HEK293 (cell line): Measurements from ENCODE around the gene ETHE1.

Experiments used
- CTCF ChIA-PET: fragments of 350-600 bp; formaldehyde crosslinking; extraction: SDS; loops from one replicate; lab custom pipeline; 2021; ENCODE audit warnings: antibody characterized with exemption; lab: Yijun Ruan, JAX
- POLR2A ChIA-PET: fragments of 300-600 bp; formaldehyde crosslinking; extraction: SDS; loops from one replicate; lab custom pipeline; 2020; ENCODE audit warnings: antibody characterized with exemption, inconsistent platforms; lab: Yijun Ruan, JAX
- H3K27ac ChIP-seq: fragments of 200-500 bp; sonication (Bioruptor generic); 2 replicates; pipeline ENCODE4 v1.5.1; 2014; ENCODE audit warnings: low read depth, low read length, control low read depth, inconsistent platforms; ENCODE audit errors: extremely low read depth
- H3K36me3 ChIP-seq, 2 experiments: fragments of 200-500 bp in 1 of 2; sonication (Bioruptor generic) in 1 of 2; 1 replicate in 1 of 2; 2 replicates in 1 of 2; pipeline ENCODE4 v1.5.1; 2014 to 2017; ENCODE audit warnings: inconsistent platforms in 2 of 2, low read length in 2 of 2; ENCODE audit not compliant: control insufficient read depth in 2 of 2, insufficient read depth in 1 of 2
- H3K4me1 ChIP-seq: fragments of 200-500 bp; sonication (Bioruptor generic); 2 replicates; pipeline ENCODE4 v1.5.1; 2014; ENCODE audit warnings: mild to moderate bottlenecking, low read length, inconsistent platforms; ENCODE audit not compliant: control insufficient read depth, insufficient read depth
- H3K4me3 ChIP-seq: 2 replicates; pipeline ENCODE4 v1.5.1; 2011; ENCODE audit warnings: low read depth, mild to moderate bottlenecking, control low read depth, low read length, moderate library complexity
- H3K9me3 ChIP-seq: fragments of 200-500 bp; sonication (Bioruptor generic); 2 replicates; pipeline ENCODE4 v1.5.1; 2014; ENCODE audit warnings: low read depth, low read length, inconsistent platforms; ENCODE audit not compliant: control insufficient read depth, insufficient read depth
- BCL11B ChIP-seq: fragments of 450-650 bp; formaldehyde crosslinking; IDR thresholded peaks from 2 replicates; pipeline ENCODE4 v1.5.1; 2016; ENCODE audit warnings: low read depth, missing biosample characterization, missing genetic modification characterization
- HOXC10 ChIP-seq: sonication (generic); formaldehyde crosslinking; IDR thresholded peaks from 2 replicates; pipeline ENCODE4 v1.8.1; 2023; ENCODE audit warnings: mild to moderate bottlenecking, missing genetic modification reagents
- KLF9 ChIP-seq: fragments of 450-650 bp; formaldehyde crosslinking; IDR thresholded peaks from 2 replicates; pipeline ENCODE4 v1.5.1; 2016; ENCODE audit warnings: missing biosample characterization, missing genetic modification characterization, low read depth
- PRDM1 ChIP-seq: fragments of 450-650 bp; formaldehyde crosslinking; IDR thresholded peaks from 2 replicates; pipeline ENCODE4; 2016; ENCODE audit warnings: missing biosample characterization, missing genetic modification characterization
- PRDM10 ChIP-seq: fragments of 450-650 bp; formaldehyde crosslinking; IDR thresholded peaks from 2 replicates; pipeline ENCODE4 v1.5.1; 2016; ENCODE audit warnings: missing biosample characterization, missing genetic modification characterization
- SP2 ChIP-seq: fragments of 450-650 bp; formaldehyde crosslinking; IDR thresholded peaks from 2 replicates; pipeline ENCODE4 v1.5.1; 2016; ENCODE audit warnings: missing biosample characterization, missing genetic modification characterization
- ZBTB21 ChIP-seq: fragments of 450-650 bp; formaldehyde crosslinking; IDR thresholded peaks from 2 replicates; pipeline ENCODE4 v1.5.1; 2017; ENCODE audit warnings: missing biosample characterization, missing genetic modification characterization
- ZNF133 ChIP-seq: fragments of 450-650 bp; formaldehyde crosslinking; IDR thresholded peaks from 2 replicates; pipeline ENCODE4 v1.5.1; 2016; ENCODE audit warnings: missing biosample characterization, missing genetic modification characterization
- ZNF211 ChIP-seq: fragments of 450-650 bp; formaldehyde crosslinking; IDR thresholded peaks from 2 replicates; pipeline ENCODE4 v1.5.1; 2016; ENCODE audit warnings: low read depth, missing biosample characterization, missing genetic modification characterization
- ZNF24 ChIP-seq: fragments of 450-650 bp; formaldehyde crosslinking; IDR thresholded peaks from 2 replicates; pipeline ENCODE4 v1.5.1; 2016; ENCODE audit warnings: missing biosample characterization, missing genetic modification characterization
- ZNF335 ChIP-seq: fragments of 450-650 bp; formaldehyde crosslinking; conservative IDR thresholded peaks from 2 replicates; pipeline ENCODE4 v1.5.1; 2016; ENCODE audit warnings: missing biosample characterization, missing genetic modification characterization
- ZNF350 ChIP-seq: fragments of 450-650 bp; formaldehyde crosslinking; IDR thresholded peaks from 2 replicates; pipeline ENCODE4 v1.5.0; 2017; ENCODE audit warnings: missing biosample characterization, mild to moderate bottlenecking, missing genetic modification characterization
- ZNF37A ChIP-seq: fragments of 450-650 bp; IDR thresholded peaks from 2 replicates; pipeline ENCODE4 v1.5.1; 2018; ENCODE audit warnings: missing biosample characterization, missing genetic modification characterization
- ZNF433 ChIP-seq: fragments of 450-650 bp; formaldehyde crosslinking; IDR thresholded peaks from 2 replicates; pipeline ENCODE4 v1.5.1; 2016; ENCODE audit warnings: missing biosample characterization, missing genetic modification characterization, low read depth
- ZNF548 ChIP-seq: fragments of 450-650 bp; formaldehyde crosslinking; IDR thresholded peaks from 2 replicates; pipeline ENCODE4 v1.5.1; 2016; ENCODE audit warnings: missing biosample characterization, missing genetic modification characterization
- ZNF596 ChIP-seq: fragments of 450-650 bp; IDR thresholded peaks from 2 replicates; pipeline ENCODE4 v1.5.0; 2018; ENCODE audit warnings: missing biosample characterization, mild to moderate bottlenecking, missing genetic modification characterization, moderate library complexity
- ZNF623 ChIP-seq: fragments of 450-650 bp; formaldehyde crosslinking; IDR thresholded peaks from 2 replicates; pipeline ENCODE4 v1.5.1; 2016; ENCODE audit warnings: missing biosample characterization, missing genetic modification characterization
- ZNF76 ChIP-seq: fragments of 450-650 bp; formaldehyde crosslinking; IDR thresholded peaks from 2 replicates; pipeline ENCODE4; 2016; ENCODE audit warnings: low read depth, missing biosample characterization, missing genetic modification characterization, borderline replicate concordance
- ZNF830 ChIP-seq: fragments of 450-650 bp; IDR thresholded peaks from 2 replicates; pipeline ENCODE4 v1.5.0; 2018; ENCODE audit warnings: missing biosample characterization, missing genetic modification characterization, low read depth, mild to moderate bottlenecking, moderate library complexity
- TF ChIP-seq, protein P1 (sequence below): fragments of 450-650 bp; formaldehyde crosslinking; IDR thresholded peaks from 2 replicates; pipeline ENCODE4 v1.5.1; 2016; ENCODE audit warnings: missing biosample characterization, missing genetic modification characterization
- TF ChIP-seq, protein P2 (sequence below): fragments of 450-650 bp; formaldehyde crosslinking; IDR thresholded peaks from 2 replicates; pipeline ENCODE4 v1.5.1; 2017; ENCODE audit warnings: missing biosample characterization, missing genetic modification characterization

Gene ETHE1

DNA sequence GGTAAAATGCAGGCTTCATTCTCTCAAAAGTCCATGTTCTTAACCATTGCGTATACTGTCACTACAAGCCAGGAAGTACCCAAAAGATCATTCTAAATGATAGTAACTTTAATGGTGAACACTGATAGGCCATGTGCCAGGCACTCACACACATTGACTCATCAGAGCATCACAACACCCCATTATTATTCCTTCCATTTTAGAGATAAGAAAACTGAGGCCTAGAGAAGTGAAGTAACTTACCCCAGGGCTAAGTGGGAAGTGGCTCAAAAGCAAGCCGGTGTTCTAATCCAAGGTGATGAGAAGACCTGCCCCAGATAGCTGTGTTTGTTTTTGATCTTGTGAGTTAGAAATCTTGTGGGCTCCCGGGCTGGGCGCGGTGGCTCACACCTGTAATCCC lies 21.1 kb downstream of the ETHE1 start:
- CTCF ChIA-PET = interaction anchor here (1.8 to 11.9 kb wide), 4 partner anchors 13 to 74 kb away, joined by 4 to 97 read pairs (median 34); no protein-coding TSS in a partner anchor
- no peaks in the 10 kb centered on the region for H3K9me3 ChIP-seq
- H3K4me3 ChIP-seq = no peak overlapping the region
- H3K27ac ChIP-seq = no peak overlapping the region
- POLR2A ChIA-PET = interaction anchor here (1.0 kb wide), 1 partner anchor 90 kb away, joined by 3 read pairs; the partner anchor contains the start of genes IRGQ and ZNF576
- peaks cover 19 to 26% of the 10 kb centered on the region in 2 experiments for H3K36me3 ChIP-seq
- TF ChIP-seq ZNF433 (tag by site-specific recombination) = no peak
- 0 out of 2 replicates have a peak, but pooled peaks have one; percentile 11 for TF ChIP-seq ZNF623
- H3K4me1 ChIP-seq = peaks cover 15% of the 10 kb centered on the region; the same call in 1 of the 2 replicates

DNA sequence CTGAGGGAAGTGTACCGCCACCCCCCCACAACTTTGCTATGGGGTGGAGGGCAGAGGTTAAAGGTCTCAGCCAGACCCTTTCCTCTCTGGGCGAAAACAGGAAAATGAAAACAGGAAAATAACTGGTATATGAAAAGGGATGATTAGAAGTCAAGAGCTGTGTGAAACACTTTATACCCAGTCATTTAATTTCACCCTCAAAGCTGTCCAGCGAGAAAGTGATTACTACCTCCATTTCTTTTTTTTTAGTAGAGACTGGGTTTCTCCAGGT lies 21.9 kb downstream of the ETHE1 start:
- Histone ChIP-seq H3K9me3 (no peaks in the 10 kb centered on the region), H3K27ac (no peak overlapping the region), H3K4me3 (no peak overlapping the region), H3K4me1 (peaks cover 15% of the 10 kb centered on the region; the same call in 1 of the 2 replicates), H3K36me3 (peaks cover 15 to 24% of the 10 kb centered on the region in 2 experiments; a peak in 2 of 3 replicates)
- ChIA-PET POLR2A (interaction anchor here (1.0 to 2.2 kb wide), 13 partner anchors 13 to 163 kb away, joined by 3 to 22 read pairs (median 7); partner anchors contain the start of genes IRGQ, ZNF575 and ZNF576), CTCF (interaction anchor here (0.6 to 11.9 kb wide), 10 partner anchors 10 to 446 kb away, joined by 3 to 97 read pairs (median 5); partner anchors contain the start of gene XRCC1)
- 0 out of 2 replicates have a peak, but pooled peaks have one; percentile 43 for TF ChIP-seq BCL11B (tag by site-specific recombination)
- TF ChIP-seq PRDM1 (tag by site-specific recombination) = peak; percentile 92
- TF ChIP-seq ZNF350 = no peak
- no peak for TF ChIP-seq ZNF37A (tag by site-specific recombination)

DNA sequence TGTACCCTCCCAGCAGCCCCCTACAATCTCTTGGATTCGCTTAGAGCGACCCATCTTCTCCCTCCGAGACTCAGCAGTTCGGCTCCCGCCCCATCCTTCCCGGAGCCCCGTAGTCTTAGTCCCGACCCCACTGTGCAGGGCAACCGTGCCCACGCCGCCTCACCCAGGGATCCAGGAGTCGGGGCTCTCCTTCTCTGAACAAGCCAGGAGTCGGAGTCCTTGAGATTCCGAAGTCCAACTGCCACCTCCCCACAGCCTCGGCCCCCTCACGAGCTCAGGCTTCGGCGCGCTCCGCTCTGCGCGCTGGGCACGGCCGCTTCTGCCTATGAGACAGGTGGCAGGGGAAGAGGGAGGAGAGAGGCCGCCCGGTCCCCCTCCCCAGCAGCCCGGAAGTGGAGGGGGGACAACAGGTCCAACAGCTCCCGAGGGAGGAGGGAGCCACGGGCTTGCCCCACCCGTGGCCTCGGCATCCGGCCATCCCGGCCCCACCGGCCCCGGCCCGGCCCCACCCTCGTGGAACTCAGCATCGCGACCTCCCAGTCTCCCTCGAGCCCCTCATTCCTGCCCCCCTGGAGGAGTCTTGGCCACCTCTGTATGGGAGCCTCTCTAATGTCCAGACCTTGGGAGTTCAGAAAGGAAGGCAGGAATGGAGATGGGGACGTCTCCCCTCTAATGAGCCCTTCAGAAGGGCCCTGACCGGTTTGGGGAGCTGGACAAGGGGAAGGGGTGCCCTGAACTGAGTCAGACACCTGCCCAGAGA lies 22.4 kb downstream of the ETHE1 start, which contains the start of gene PHLDB3:
PHLDB3 (minus strand) TSS at position 321 of the 760 bp plus-strand sequence. CDS start 628 bp downstream, outside the sequence.
- peaks cover 15% of the 10 kb centered on the region; the same call in 1 of the 2 replicates for H3K4me1 ChIP-seq
- no peaks in the 10 kb centered on the region for H3K9me3 ChIP-seq
- ChIA-PET POLR2A (interaction anchor here (0.9 to 2.2 kb wide), 21 partner anchors 9 to 164 kb away, joined by 3 to 22 read pairs (median 7); partner anchors contain the start of genes IRGQ, ZNF575 and ZNF576), CTCF (interaction anchor here (0.6 to 11.9 kb wide), 16 partner anchors 9 to 1654 kb away, joined by 3 to 97 read pairs (median 5); no protein-coding TSS in a partner anchor)
- peak within 1 kb of the TSS; percentile 77 for H3K27ac ChIP-seq
- H3K36me3 ChIP-seq = peaks cover 12 to 24% of the 10 kb centered on the region in 2 experiments; a peak in 2 of 3 replicates
- peak within 1 kb of the TSS; percentile 78 for H3K4me3 ChIP-seq
- TF ChIP-seq HOXC10 (CRISPR knock-in tag) = no peak
- no peak; the same call in none of the 2 replicates for TF ChIP-seq ZNF335 (tag by site-specific recombination)
- no peak for TF ChIP-seq ZNF211 (tag by site-specific recombination)
- no peak for TF ChIP-seq ZNF623
- TF ChIP-seq KLF9 (tag by site-specific recombination) = peak; percentile 17; the same call in 1 of the 2 replicates
- peak; percentile 65; the same call in 1 of the 2 replicates for TF ChIP-seq PRDM10
- no peak for TF ChIP-seq ZNF548 (tag by site-specific recombination)
- no peak for TF ChIP-seq ZBTB21 (tag by site-specific recombination)
- no peak for TF ChIP-seq ZNF830
- TF ChIP-seq ZNF596 (tag by site-specific recombination) = no peak
- TF ChIP-seq ZNF133 = no peak
- peak; percentile 56; the same call in 1 of the 2 replicates for TF ChIP-seq ZNF24 (tag by site-specific recombination)
- TF ChIP-seq, protein P1, sequence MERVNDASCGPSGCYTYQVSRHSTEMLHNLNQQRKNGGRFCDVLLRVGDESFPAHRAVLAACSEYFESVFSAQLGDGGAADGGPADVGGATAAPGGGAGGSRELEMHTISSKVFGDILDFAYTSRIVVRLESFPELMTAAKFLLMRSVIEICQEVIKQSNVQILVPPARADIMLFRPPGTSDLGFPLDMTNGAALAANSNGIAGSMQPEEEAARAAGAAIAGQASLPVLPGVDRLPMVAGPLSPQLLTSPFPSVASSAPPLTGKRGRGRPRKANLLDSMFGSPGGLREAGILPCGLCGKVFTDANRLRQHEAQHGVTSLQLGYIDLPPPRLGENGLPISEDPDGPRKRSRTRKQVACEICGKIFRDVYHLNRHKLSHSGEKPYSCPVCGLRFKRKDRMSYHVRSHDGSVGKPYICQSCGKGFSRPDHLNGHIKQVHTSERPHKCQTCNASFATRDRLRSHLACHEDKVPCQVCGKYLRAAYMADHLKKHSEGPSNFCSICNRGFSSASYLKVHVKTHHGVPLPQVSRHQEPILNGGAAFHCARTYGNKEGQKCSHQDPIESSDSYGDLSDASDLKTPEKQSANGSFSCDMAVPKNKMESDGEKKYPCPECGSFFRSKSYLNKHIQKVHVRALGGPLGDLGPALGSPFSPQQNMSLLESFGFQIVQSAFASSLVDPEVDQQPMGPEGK (tag by site-specific recombination) = peak; percentile 50
- TF ChIP-seq, protein P2, sequence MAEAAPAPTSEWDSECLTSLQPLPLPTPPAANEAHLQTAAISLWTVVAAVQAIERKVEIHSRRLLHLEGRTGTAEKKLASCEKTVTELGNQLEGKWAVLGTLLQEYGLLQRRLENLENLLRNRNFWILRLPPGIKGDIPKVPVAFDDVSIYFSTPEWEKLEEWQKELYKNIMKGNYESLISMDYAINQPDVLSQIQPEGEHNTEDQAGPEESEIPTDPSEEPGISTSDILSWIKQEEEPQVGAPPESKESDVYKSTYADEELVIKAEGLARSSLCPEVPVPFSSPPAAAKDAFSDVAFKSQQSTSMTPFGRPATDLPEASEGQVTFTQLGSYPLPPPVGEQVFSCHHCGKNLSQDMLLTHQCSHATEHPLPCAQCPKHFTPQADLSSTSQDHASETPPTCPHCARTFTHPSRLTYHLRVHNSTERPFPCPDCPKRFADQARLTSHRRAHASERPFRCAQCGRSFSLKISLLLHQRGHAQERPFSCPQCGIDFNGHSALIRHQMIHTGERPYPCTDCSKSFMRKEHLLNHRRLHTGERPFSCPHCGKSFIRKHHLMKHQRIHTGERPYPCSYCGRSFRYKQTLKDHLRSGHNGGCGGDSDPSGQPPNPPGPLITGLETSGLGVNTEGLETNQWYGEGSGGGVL (tag by site-specific recombination) = peak; percentile 98
- peak; percentile 61; the same call in 1 of the 2 replicates for TF ChIP-seq SP2 (tag by site-specific recombination)
- TF ChIP-seq ZNF76 = 0 out of 2 replicates have a peak, but pooled peaks have one; percentile 6
